Measurements from ENCODE around the gene ATRN. TPM values are rescaled to one million over a fixed set of nuclear protein-coding genes. Genes with fewer than 3 reads are reported as not detected.

Gene ATRN
- total RNA-seq, 6 donors from 2014 or later, result 13.6 to 39.5 (median 27.0) TPM

GRCh38 chr20:3456648-3457047 is 14.2 kb upstream of the ATRN start:
- H3K27me3 ChIP-seq, result no peaks in the 10 kb centered on the region
- H3K4me3 ChIP-seq, result no peak overlapping the region
- 50 to 63% methylated on average over 4 of the region's 4 CpGs for WGBS, 2 donors

GRCh38 chr20:3459881-3460307 is 10.9 kb upstream of the ATRN start:
- no peaks in the 10 kb centered on the region for H3K36me3 ChIP-seq
- H3K9me3 ChIP-seq, result no peaks in the 10 kb centered on the region
- TF ChIP-seq CTCF (IDR thresholded peaks at IDR 0.05), result no peak
- TF ChIP-seq POLR2A (IDR thresholded peaks at IDR 0.05), result no peak
- no peak for TF ChIP-seq EP300 (IDR thresholded peaks at IDR 0.05)
- no peak for TF ChIP-seq POLR2AphosphoS5 (IDR thresholded peaks at IDR 0.05)
- no peak overlapping the region for H3K4me3 ChIP-seq
- H3K27ac ChIP-seq, result no peak overlapping the region
- WGBS, 2 donors, result 67 to 90% methylated on average over 1 of the region's 1 CpG
- H3K4me1 ChIP-seq, result no peaks in the 10 kb centered on the region
- no peaks in the 10 kb centered on the region for H3K27me3 ChIP-seq
- DNase-seq, result no peak
- no peak for ATAC-seq (ENCODE audit: low FRiP score in 2 of 2)

More at GRCh38 chr20:3456648-3457047, 14.2 kb upstream of the ATRN start:
- no peaks in the 10 kb centered on the region for H3K36me3 ChIP-seq
- TF ChIP-seq POLR2AphosphoS5 (IDR thresholded peaks at IDR 0.05) (no peak), EP300 (IDR thresholded peaks at IDR 0.05) (no peak), POLR2A (IDR thresholded peaks at IDR 0.05) (no peak), CTCF (IDR thresholded peaks at IDR 0.05) (no peak)
- H3K4me1 ChIP-seq, result no peaks in the 10 kb centered on the region
- H3K9me3 ChIP-seq, result no peaks in the 10 kb centered on the region
- DNase-seq (no peak), ATAC-seq (ENCODE audit: low FRiP score in 2 of 2) (no peak)
- H3K27ac ChIP-seq, result no peak overlapping the region

- no peak for ATAC-seq (ENCODE audit: low FRiP score in 2 of 2)
- Histone ChIP-seq H3K27ac (no peak overlapping the region), H3K36me3 (no peaks in the 10 kb centered on the region), H3K4me3 (no peak overlapping the region), H3K27me3 (no peaks in the 10 kb centered on the region), H3K4me1 (no peaks in the 10 kb centered on the region), H3K9me3 (no peaks in the 10 kb centered on the region)
- TF ChIP-seq CTCF (IDR thresholded peaks at IDR 0.05), result no peak
- TF ChIP-seq EP300 (IDR thresholded peaks at IDR 0.05), result no peak
- TF ChIP-seq POLR2A (IDR thresholded peaks at IDR 0.05), result no peak
- no peak for TF ChIP-seq POLR2AphosphoS5 (IDR thresholded peaks at IDR 0.05)
- WGBS, 2 donors, result 60 to 67% methylated on average over 12 of the region's 12 CpGs
- no peak for DNase-seq
Observed at GRCh38 chr20:3461211-3461771, 9.5 kb upstream of the ATRN start.

GRCh38 chr20:3461911-3462677 is 8.7 kb upstream of the ATRN start:
- 90 to 92% methylated on average over 11 of the region's 11 CpGs for WGBS, 2 donors
- Histone ChIP-seq H3K9me3 (no peaks in the 10 kb centered on the region), H3K27me3 (no peaks in the 10 kb centered on the region), H3K4me3 (no peak overlapping the region), H3K4me1 (no peaks in the 10 kb centered on the region), H3K36me3 (no peaks in the 10 kb centered on the region), H3K27ac (no peak overlapping the region)
- ATAC-seq (ENCODE audit: low FRiP score in 2 of 2) (no peak), DNase-seq (no peak)
- TF ChIP-seq POLR2A (IDR thresholded peaks at IDR 0.05) (no peak), EP300 (IDR thresholded peaks at IDR 0.05) (no peak), POLR2AphosphoS5 (IDR thresholded peaks at IDR 0.05) (no peak), CTCF (IDR thresholded peaks at IDR 0.05) (no peak)
